HG02840 (cell line): ENCODE measurements around the gene MCM5.
"Not testable (repeated sequence)": the region's sequence is repeated elsewhere in the genome, so short reads cannot be mapped to it uniquely, and the experiment has no call there.

Experiments used
- ATAC-seq: cut with Tn5 transposase; IDR thresholded peaks from one replicate; pipeline ENCODE4 v1.9.1; 2021; ENCODE audit warnings: mild to moderate bottlenecking, moderate library complexity, moderate number of reproducible peaks; ENCODE audit not compliant: unreplicated experiment, low FRiP score

The MCM5 gene

DNA sequence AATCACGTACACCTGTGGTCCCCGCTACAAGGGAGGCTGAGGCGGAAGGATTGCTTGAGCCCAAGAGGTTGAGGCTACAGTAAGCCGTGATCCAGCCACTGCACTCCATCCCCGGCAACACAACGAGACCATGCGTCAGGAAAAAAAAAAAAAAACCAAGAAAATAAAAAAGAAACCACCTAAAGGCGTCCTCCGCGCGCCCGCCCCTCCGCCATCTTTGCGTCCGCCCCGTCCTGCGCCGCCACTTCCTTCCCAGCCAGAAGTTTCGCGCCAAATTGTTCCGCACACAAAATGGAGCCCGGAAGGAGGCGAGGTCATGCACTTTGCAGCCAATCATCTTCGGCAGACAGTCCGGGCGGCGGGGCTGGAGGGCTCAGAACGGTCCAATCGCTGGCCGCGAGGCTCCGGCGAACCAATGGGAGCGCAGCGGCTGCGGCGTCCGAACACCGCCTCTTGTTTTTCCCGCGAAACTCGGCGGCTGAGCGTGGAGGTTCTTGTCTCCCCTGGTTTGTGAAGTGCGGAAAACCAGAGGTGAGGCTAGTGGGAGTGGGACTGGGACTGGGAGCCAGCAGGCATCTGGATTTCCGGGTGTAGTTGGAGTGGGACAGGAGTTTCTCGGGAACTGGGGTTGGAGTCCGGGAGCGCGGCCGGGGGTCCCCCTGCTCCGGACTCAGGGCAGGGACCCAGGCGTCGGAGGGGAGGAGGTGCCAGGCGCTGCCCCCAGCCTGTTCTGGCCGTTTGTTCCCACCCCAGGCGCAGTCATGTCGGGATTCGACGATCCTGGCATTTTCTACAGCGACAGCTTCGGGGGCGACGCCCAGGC, at the start of gene MCM5:
MCM5 (plus strand) TSS at position 463 of the 823 bp plus-strand sequence; CDS start at position 762, 299 bp downstream.
- peak; percentile 91 for ATAC-seq

- peak; percentile 55 for ATAC-seq
Measured at GRCh38 chr22:35350539-35351503, 49.1 kb upstream of the MCM5 start.

GRCh38 chr22:35352214-35353111, 47.5 kb upstream of the MCM5 start:
- ATAC-seq, result no peak

DNA sequence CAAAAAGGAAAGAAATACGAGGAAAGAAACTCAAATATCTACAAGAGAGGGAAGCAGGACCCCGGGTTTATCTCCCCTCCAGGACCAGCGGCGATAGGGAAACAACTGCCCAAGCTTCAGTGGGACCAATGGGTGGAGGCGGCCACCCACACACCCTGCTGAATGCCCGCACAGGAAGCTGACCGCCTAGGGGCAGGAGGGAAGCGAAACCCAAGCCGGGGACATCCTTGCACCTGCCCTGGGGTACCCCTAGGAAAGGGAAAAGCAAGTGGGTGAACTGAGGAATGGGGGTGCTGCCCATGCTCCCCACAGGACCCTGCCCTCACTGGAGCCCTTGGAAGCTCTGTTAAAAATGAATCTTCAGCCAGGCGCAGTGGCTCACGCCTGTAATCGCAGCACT, 46.6 kb upstream of the MCM5 start:
- ATAC-seq, result no peak

DNA sequence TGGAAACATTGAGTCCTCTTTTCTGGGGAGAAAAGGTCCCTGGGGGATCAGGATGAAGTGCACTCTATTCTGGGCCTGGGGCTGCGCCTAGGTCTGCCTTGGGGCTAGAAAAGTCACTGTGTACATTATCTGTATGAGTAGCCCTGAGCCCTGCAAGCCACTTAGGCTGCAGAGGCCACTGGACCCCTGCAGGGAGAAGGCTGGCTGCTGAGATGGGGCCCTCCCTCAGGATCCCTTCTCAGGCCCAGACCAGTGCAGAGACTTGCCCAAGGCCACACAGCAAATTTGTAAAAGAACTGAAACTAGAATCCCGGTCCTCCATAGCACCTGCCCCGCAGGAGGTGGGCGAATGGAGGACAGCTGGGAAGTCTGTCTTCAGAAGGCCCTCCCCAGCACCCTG, 45.9 kb upstream of the MCM5 start:
- ATAC-seq, result no peak

DNA sequence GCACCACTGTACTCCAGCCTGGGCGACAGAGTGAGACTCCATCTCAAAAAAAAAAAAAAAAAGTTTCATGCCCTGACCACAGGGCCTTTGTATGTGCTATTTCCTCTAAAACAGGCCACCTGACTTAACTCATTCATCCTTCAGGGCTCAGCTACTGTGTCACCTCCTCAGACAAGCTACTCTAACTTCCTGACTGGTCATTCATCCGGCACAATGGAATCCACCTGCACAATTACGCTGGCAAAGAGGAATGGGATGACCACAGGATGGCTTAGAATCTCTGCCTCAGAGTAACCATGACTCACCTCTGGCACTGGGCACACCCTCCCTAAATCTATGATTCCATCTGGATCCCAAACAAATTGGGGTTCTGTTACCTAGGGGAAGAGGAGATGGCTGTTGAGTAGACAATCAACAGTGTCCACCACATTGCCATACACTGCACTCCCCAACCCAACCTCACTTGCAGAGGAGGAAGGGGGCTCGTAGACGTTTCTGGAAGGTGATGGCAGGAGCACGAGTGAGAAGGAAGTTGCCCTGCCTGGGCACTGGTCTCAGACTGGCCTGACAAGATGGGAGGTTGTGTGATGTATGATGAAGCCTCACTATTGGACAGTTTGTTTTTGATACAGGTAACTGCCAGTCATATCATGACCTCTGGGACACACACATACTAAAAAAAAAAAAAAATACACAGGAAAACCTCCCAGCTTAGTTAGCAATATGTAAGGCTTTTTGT, 41.9 kb upstream of the MCM5 start:
- no peak for ATAC-seq

DNA sequence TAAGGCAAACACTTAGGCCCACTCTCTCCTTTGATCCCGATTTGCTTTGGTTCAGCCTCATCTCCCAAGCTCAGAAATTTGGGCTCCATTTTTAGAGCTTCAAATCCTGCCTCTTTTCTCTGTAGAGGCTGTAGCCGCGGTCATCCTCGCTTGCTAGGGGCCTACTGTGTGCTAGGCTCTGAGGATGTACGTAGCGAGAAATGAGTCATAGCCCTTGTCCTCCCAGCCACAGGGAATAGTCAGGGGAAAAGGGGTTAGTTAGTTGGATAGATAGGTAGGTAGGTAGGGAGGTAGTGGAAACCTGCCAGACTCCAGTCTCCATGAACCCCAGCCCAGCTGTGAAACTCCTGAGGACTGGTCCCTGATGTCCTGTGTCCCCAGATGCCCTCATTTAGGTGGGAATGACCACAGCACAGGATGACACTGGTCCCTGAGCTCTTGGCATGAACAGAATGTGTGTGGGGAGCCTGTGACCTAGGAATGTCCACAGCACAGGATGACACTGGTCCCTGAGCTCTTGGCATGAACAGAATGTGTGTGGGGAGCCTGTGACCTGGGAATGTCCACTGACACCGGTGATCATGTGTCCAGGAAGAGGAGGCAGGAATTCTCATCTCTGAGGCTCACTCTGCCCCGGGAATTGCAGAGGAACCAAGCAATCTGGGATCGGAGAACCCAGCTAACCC, 40.4 kb upstream of the MCM5 start:
- ATAC-seq, result no peak

- ATAC-seq, result no peak
Measured at GRCh38 chr22:35361001-35361558, 38.9 kb upstream of the MCM5 start.

DNA sequence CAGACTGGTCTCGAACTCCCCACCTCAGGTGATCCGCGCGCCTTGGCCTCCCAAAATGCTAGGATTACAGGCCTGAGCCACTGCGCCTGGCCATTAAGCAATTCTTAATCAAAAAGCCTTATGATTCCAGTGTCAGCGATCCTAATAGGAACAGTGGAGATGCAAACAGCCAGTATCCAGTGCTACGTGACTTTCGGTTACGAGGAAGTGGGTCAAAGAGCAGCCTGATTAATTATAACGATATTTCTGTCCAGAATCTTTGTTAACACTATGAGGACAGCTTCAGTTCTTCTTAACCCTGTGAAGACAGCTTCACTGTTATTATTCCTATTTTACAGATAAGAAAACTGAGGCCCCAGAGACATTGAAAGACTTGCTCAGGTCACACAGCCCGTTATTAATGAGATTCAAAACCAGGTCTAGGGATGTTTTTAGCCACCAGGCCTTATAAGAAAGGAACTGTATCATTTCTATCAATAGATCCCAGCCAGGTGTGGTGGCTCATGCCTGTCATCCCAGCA, 36.3 kb upstream of the MCM5 start:
- no peak for ATAC-seq

DNA sequence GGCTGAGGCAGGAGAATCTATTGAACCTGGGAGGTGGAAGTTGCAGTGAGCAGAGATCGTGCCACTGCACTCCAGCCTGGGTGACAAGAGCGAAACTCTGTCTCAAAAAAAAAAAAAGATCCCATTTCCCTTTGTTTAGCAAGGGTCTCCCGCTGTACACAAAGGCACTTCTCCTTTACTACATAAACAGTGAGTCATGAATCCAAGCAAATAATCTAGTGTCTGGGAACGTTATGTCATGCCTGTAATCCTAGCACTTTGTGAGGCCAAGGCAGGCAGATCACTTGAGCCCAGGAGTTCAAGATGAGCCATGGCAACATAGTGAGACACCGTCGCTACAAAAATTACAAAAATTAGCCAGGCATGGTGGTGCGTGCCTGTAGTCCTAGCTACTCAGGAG, 35.7 kb upstream of the MCM5 start:
- not testable (repeated sequence) for ATAC-seq

DNA sequence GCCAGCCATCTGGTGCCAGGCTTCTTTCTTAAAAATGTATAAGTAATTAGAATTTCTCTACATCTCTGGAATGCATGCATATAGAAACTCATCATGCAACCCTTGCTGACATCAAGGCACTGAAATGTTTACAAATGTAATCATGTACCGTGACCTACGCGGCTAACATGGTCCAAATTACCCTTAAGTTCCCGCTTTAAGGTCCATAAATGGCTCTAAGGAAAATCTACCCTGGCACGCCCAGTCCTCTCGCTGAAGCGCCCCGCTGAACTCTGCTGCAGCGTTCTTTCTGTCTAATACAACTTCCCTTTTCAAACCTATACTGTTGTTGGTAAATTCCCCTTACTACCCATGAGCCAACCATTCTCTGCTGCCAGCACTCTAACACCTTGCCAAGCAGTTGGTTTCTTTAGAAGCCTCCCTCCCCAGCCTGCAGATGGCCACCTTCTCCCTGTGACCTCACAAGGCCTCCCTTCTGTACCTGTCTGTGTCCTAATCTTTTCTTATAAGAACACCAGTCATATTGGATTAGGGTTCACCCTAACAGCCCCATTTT, 32.5 kb upstream of the MCM5 start:
- no peak for ATAC-seq

GRCh38 chr22:35368386-35368785, 31.6 kb upstream of the MCM5 start:
- ATAC-seq, result no peak

- no peak for ATAC-seq
Measured at GRCh38 chr22:35369996-35370395, 29.9 kb upstream of the MCM5 start.

GRCh38 chr22:35373781-35374180, 26.2 kb upstream of the MCM5 start:
- no peak for ATAC-seq

DNA sequence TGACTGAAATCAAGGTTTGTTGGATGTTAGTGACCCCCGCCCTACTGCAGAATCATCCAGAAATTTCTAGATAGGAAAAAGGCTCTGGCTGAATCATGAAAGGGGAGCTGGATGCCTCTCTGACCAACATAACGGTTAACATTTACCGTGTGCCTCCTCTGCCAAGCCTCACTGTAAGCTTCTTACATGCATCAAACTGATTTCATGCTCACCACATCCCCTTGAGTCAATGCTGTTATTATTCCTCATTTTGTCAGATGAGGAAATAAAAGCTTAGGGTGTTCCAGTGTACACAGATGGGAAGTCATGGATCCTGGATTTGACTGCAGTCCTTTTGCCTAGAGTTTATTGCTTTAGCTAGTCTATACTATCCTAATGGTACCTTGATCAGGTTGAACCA, 24.9 kb upstream of the MCM5 start:
- ATAC-seq, result no peak

GRCh38 chr22:35375526-35375925, 24.4 kb upstream of the MCM5 start:
- no peak for ATAC-seq

GRCh38 chr22:35376728-35377472, 23.0 kb upstream of the MCM5 start:
- peak; percentile 62 for ATAC-seq

GRCh38 chr22:35377735-35378134, 22.2 kb upstream of the MCM5 start:
- ATAC-seq, result no peak
